CD14-positive monocyte (primary cell): ENCODE measurements around the gene ARHGEF6. TPM values are rescaled to one million over a fixed set of nuclear protein-coding genes. Genes with fewer than 3 reads are reported as not detected.

Experiments used
- DNase-seq, 3 donors: peaks; one replicate each; pipeline ENCODE4 v3.0.0-alpha.2; 2011 to 2022
- H2AFZ ChIP-seq: 2 replicates; pipeline ENCODE4 v1.6.0; 2012; ENCODE audit warnings: mild to moderate bottlenecking, low read depth, low read length, inconsistent platforms; ENCODE audit not compliant: insufficient read depth, poor library complexity, severe bottlenecking
- H3K27ac ChIP-seq, 2 donors: 1 replicate in 1 of 2; 2 replicates in 1 of 2; pipeline ENCODE4 v1.5.1; 2012 to 2013; ENCODE audit warnings: low read length in 2 of 2, control low read depth in 1 of 2, inconsistent platforms in 1 of 2, low read depth in 1 of 2, mild to moderate bottlenecking in 1 of 2
- H3K27me3 ChIP-seq, 2 donors: one replicate each; pipeline versions ENCODE4 v1.6.0 to v1.6.1; 2011 to 2013; ENCODE audit warnings: low read length in 2 of 2; ENCODE audit not compliant: control insufficient read depth in 2 of 2, insufficient read depth in 2 of 2
- H3K36me3 ChIP-seq, 2 donors: replicated peaks in 1 of 2; 1 replicate in 1 of 2; 2 replicates in 1 of 2; pipeline versions ENCODE4 v1.5.1 to v1.6.1; 2012 to 2013; ENCODE audit warnings: low read length in 2 of 2, control low read depth in 1 of 2, inconsistent platforms in 1 of 2, mild to moderate bottlenecking in 1 of 2; ENCODE audit not compliant: insufficient read depth in 2 of 2, control insufficient read depth in 1 of 2
- H3K4me1 ChIP-seq, 2 donors: 1 replicate in 1 of 2; 2 replicates in 1 of 2; pipeline versions ENCODE4 v1.5.1 to v1.6.1; 2012 to 2013; ENCODE audit warnings: low read length in 2 of 2, control low read depth in 1 of 2, inconsistent platforms in 1 of 2, mild to moderate bottlenecking in 1 of 2, moderate library complexity in 1 of 2; ENCODE audit not compliant: insufficient read depth in 2 of 2, control insufficient read depth in 1 of 2
- H3K4me2 ChIP-seq: replicated peaks from 2 replicates; pipeline ENCODE3; 2012; ENCODE audit warnings: low read length, moderate library complexity, mild to moderate bottlenecking; ENCODE audit not compliant: poor library complexity, severe bottlenecking; ENCODE audit errors: extremely low read depth
- H3K4me3 ChIP-seq, 3 experiments: fragments of 200-600 bp in 1 of 3; sonication (generic) in 1 of 3; replicated peaks in 1 of 3; 1 replicate in 2 of 3; 2 replicates in 1 of 3; pipeline ENCODE4 v1.5.1; 2011 to 2013; ENCODE audit warnings: low read length in 3 of 3, mild to moderate bottlenecking in 3 of 3, control low read depth in 2 of 3, low read depth in 2 of 3, inconsistent platforms in 1 of 3, moderate library complexity in 1 of 3
- H3K79me2 ChIP-seq: 2 replicates; pipeline ENCODE4 v1.6.0; 2012; ENCODE audit warnings: mild to moderate bottlenecking, control low read depth, inconsistent platforms, low read length, moderate library complexity; ENCODE audit not compliant: insufficient read depth
- H3K9ac ChIP-seq: 2 replicates; pipeline ENCODE4 v1.6.0; 2017; ENCODE audit warnings: low read length, mild to moderate bottlenecking; ENCODE audit not compliant: insufficient read depth, poor library complexity, severe bottlenecking
- H3K9me3 ChIP-seq, 2 donors: replicated peaks in 1 of 2; 1 replicate in 1 of 2; 2 replicates in 1 of 2; pipeline versions ENCODE4 v1.5.1 to v1.6.1; 2012 to 2013; ENCODE audit warnings: low read length in 2 of 2, control low read depth in 1 of 2; ENCODE audit not compliant: control insufficient read depth in 1 of 2, insufficient read depth in 1 of 2
- H4K20me1 ChIP-seq: 2 replicates; pipeline ENCODE4 v1.6.0; 2012; ENCODE audit warnings: mild to moderate bottlenecking, low read length, control low read depth, moderate library complexity; ENCODE audit not compliant: insufficient read depth
- H3K27ac Mint-ChIP-seq, 7 donors: one replicate each; pipeline ENCODE4 v1.8.0; 2020; ENCODE audit warnings: mild to moderate bottlenecking in 7 of 7, mixed read lengths in 7 of 7, moderate library complexity in 6 of 7, inconsistent platforms in 2 of 7
- H3K27me3 Mint-ChIP-seq, 3 donors: one replicate each; pipeline ENCODE4 v1.8.0; 2021 to 2022; ENCODE audit warnings: low read depth in 3 of 3, mild to moderate bottlenecking in 3 of 3, mixed read lengths in 3 of 3, moderate library complexity in 3 of 3, inconsistent platforms in 1 of 3
- H3K36me3 Mint-ChIP-seq, 2 donors: one replicate each; pipeline ENCODE4 v1.8.0; 2020; ENCODE audit warnings: mixed read lengths in 2 of 2, inconsistent platforms in 1 of 2, mild to moderate bottlenecking in 1 of 2
- H3K4me1 Mint-ChIP-seq: one replicate; pipeline ENCODE4 v1.8.0; 2020; ENCODE audit warnings: mild to moderate bottlenecking, mixed read lengths
- H3K4me3 Mint-ChIP-seq, 2 donors: one replicate each; pipeline ENCODE4 v1.8.0; 2020; ENCODE audit warnings: mild to moderate bottlenecking in 2 of 2, mixed read lengths in 2 of 2, moderate library complexity in 1 of 2
- H3K9me3 Mint-ChIP-seq, 7 donors: one replicate each; pipeline ENCODE4 v1.8.0; 2020 to 2022; ENCODE audit warnings: mixed read lengths in 7 of 7, mild to moderate bottlenecking in 6 of 7, moderate library complexity in 6 of 7, inconsistent platforms in 2 of 7
- WGBS: methylation state at CpG from one replicate; pipeline ENCODE4 v1.1.5; 2013; ENCODE audit warnings: missing lambda C conversion rate; ENCODE audit not compliant: insufficient coverage; 5-methylcytosine and 5-hydroxymethylcytosine counted together
- intact Hi-C, 2 donors: fragments of 100-400 bp; cut with micrococcal nuclease; formaldehyde crosslinking; loops; one replicate each; pipeline versions ENCODE4 v1.15.0 to v1.15.1; 2023
- polyA plus RNA-seq, 3 donors: library from polyadenylated mRNA; depleted of rRNA in 1 of 3; unstranded in 2 of 3; stranded (reverse) in 1 of 3; fragments of 300-500 nt in 2 of 3; fragments of >200 nt in 1 of 3; fragmentation: Illumina TruSeq in 2 of 3; gene quantifications; 1 replicate in 2 of 3; 2 replicates in 1 of 3; pipeline ENCODE4 v1.2.3, GENCODE V29; 2012 to 2021
- TF ChIP-seq, protein P1 (sequence below): fragments of 200-600 bp; IDR thresholded peaks from one replicate; pipeline ENCODE4 v1.8.0; 2022; ENCODE audit warnings: antibody characterized with exemption, mild to moderate bottlenecking

The ARHGEF6 gene
- polyA plus RNA-seq, 3 donors = 51.4 to 79.2 (median 57.0) TPM

DNA sequence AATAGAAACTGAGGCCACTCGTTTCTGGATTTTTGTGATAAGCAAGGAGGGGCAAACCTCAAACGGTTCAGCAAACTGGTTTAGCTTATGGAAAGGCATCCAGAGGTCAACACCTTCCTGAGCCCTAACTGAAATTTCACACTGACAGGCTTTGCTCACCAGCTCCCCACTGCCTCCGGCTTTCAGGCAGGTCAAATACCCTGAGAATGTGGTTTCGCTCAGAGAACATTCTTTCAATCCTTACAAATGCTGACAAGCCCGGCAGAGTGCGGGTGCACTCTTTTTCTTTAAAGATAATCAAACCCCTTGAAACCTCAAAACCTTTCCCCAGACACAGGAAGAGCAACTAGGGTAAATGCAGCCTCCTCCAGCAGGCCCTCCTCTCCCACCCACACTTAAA, 91.3 kb downstream of the ARHGEF6 start:
- DNase-seq = no peak
- Histone ChIP-seq H4K20me1 (peaks cover 6% of the 10 kb centered on the region), H2AFZ (no peak overlapping the region), H3K4me2 (no peak overlapping the region), H3K79me2 (no peaks in the 10 kb centered on the region), H3K4me1 (no peaks in the 10 kb centered on the region), H3K36me3 (peaks cover 36 to 64% of the 10 kb centered on the region in 2 donors), H3K9me3 (no peaks in the 10 kb centered on the region), H3K27me3 (no peaks in the 10 kb centered on the region), H3K27ac (no peak overlapping the region), H3K9ac (no peak overlapping the region), H3K4me3 (no peak overlapping the region)
- Mint-ChIP-seq H3K4me3 (no peak overlapping the region), H3K9me3 (no peaks in the 10 kb centered on the region), H3K4me1 (no peaks in the 10 kb centered on the region), H3K27ac (no peak overlapping the region), H3K27me3 (peaks cover 0 to 4% (median 0%) of the 10 kb centered on the region in 3 donors), H3K36me3 (peaks cover 27 to 28% of the 10 kb centered on the region in 2 donors)
- intact Hi-C loops = no loop called here
- TF ChIP-seq, protein P1, sequence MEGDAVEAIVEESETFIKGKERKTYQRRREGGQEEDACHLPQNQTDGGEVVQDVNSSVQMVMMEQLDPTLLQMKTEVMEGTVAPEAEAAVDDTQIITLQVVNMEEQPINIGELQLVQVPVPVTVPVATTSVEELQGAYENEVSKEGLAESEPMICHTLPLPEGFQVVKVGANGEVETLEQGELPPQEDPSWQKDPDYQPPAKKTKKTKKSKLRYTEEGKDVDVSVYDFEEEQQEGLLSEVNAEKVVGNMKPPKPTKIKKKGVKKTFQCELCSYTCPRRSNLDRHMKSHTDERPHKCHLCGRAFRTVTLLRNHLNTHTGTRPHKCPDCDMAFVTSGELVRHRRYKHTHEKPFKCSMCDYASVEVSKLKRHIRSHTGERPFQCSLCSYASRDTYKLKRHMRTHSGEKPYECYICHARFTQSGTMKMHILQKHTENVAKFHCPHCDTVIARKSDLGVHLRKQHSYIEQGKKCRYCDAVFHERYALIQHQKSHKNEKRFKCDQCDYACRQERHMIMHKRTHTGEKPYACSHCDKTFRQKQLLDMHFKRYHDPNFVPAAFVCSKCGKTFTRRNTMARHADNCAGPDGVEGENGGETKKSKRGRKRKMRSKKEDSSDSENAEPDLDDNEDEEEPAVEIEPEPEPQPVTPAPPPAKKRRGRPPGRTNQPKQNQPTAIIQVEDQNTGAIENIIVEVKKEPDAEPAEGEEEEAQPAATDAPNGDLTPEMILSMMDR = no peak
- no CpG with 5 or more reads among the region's 6 CpGs for WGBS

DNA sequence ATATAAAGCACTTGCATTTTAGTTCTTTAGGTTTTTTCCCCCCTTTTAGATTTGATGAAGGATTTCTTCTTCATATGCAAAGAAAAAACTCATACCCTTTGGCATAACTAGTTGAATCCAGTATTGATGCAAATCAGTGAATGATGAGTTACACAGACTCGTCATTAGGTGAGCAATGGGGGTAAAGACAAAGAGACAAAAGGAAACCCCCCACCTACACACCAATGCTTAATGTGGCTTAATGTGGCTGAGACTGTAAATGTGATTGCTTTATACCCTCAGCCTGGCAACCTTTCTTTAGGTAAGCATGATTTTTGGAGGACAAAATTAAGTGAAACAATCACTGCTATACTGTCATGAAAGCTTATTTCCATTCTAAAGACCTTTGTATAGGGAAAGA, 93.3 kb downstream of the ARHGEF6 start:
- TF ChIP-seq, protein P1 = no peak
- Histone ChIP-seq H3K9ac (no peak overlapping the region), H3K4me3 (no peak overlapping the region), H3K36me3 (peaks cover 49 to 71% of the 10 kb centered on the region in 2 donors), H3K9me3 (no peaks in the 10 kb centered on the region), H4K20me1 (no peaks in the 10 kb centered on the region), H3K27ac (no peak overlapping the region), H3K27me3 (no peaks in the 10 kb centered on the region), H3K79me2 (no peaks in the 10 kb centered on the region), H2AFZ (no peak overlapping the region), H3K4me1 (no peaks in the 10 kb centered on the region), H3K4me2 (no peak overlapping the region)
- H3K4me1 Mint-ChIP-seq = no peaks in the 10 kb centered on the region
- peaks cover 28 to 31% of the 10 kb centered on the region in 2 donors for H3K36me3 Mint-ChIP-seq
- no CpG with 5 or more reads among the region's 1 CpG for WGBS
- DNase-seq = no peak
- no peak overlapping the region for H3K27ac Mint-ChIP-seq
- H3K4me3 Mint-ChIP-seq = no peak overlapping the region
- intact Hi-C loops = no loop called here
- H3K9me3 Mint-ChIP-seq = no peaks in the 10 kb centered on the region
- H3K27me3 Mint-ChIP-seq = peaks cover 0 to 4% (median 0%) of the 10 kb centered on the region in 3 donors
